K562 (cell line): Measurements from ENCODE around the gene DLX3. TPM values are rescaled to one million over a fixed set of nuclear protein-coding genes. Genes with fewer than 3 reads are reported as not detected.
A peak's percentile ranks its signal among the peaks of the same experiment; 100 is the strongest.

Experiments used
- CHD4 ChIP-seq: fragments of 200-600 bp; sonication (generic); IDR thresholded peaks from 3 replicates; pipeline ENCODE4 v1.6.1; 2012; ENCODE audit warnings: low read depth, mild to moderate bottlenecking, mixed read lengths, low read length, inconsistent platforms; ENCODE audit not compliant: insufficient read depth, insufficient replicate concordance, poor library complexity, severe bottlenecking
- DEAF1 ChIP-seq: fragments of 450-650 bp; formaldehyde crosslinking; IDR thresholded peaks from 2 replicates; pipeline ENCODE4 v1.4.0; 2020; ENCODE audit warnings: mild to moderate bottlenecking, moderate library complexity
- HCFC1 ChIP-seq: IDR thresholded peaks from 2 replicates; pipeline ENCODE4 v1.6.1; 2012; ENCODE audit warnings: low read depth, low read length, improper control_type of control experiment
- MYC ChIP-seq, 2 experiments: fragments of 250-450 bp in 1 of 2; sonication (Bioruptor Pico) in 1 of 2; IDR thresholded peaks; 2 replicates each; pipeline versions ENCODE4 v1.5.1 to v1.6.1; 2012 to 2021; ENCODE audit warnings: low read depth in 2 of 2, borderline replicate concordance in 1 of 2, improper control_type of control experiment in 1 of 2, low read length in 1 of 2, mild to moderate bottlenecking in 1 of 2, moderate library complexity in 1 of 2
- RCOR1 ChIP-seq, 2 experiments: IDR thresholded peaks; 2 replicates each; pipeline ENCODE4 v1.6.1; 2012; ENCODE audit warnings: low read depth in 2 of 2, low read length in 2 of 2, borderline replicate concordance in 1 of 2, improper control_type of control experiment in 1 of 2
- SMC3 ChIP-seq: conservative IDR thresholded peaks from 2 replicates; pipeline ENCODE4 v1.6.1; 2011; ENCODE audit warnings: low read depth, low read length, improper control_type of control experiment; ENCODE audit not compliant: insufficient read depth
- TAF1 ChIP-seq: IDR thresholded peaks from 2 replicates; pipeline ENCODE4 v1.6.1; 2011; ENCODE audit warnings: mild to moderate bottlenecking, low read length, moderate library complexity; ENCODE audit not compliant: insufficient read depth, control insufficient read depth, severe bottlenecking; ENCODE audit errors: extremely low read depth
- ZFP36 ChIP-seq: fragments of 150-350 bp; IDR thresholded peaks from 2 replicates; pipeline ENCODE4 v1.6.1; 2018; ENCODE audit warnings: low read length, low read depth; ENCODE audit not compliant: partially characterized antibody
- ZNF174 ChIP-seq: fragments of 250-450 bp; sonication (Bioruptor Pico); IDR thresholded peaks from 2 replicates; pipeline ENCODE4 v1.4.0; 2020; ENCODE audit warnings: mild to moderate bottlenecking
- ZNF224 ChIP-seq: sonication (generic); formaldehyde crosslinking; IDR thresholded peaks from 2 replicates; pipeline ENCODE4 v1.8.0; 2022; ENCODE audit warnings: mild to moderate bottlenecking, missing genetic modification reagents
- ZNF77 ChIP-seq: fragments of 250-450 bp; sonication (Bioruptor Pico); IDR thresholded peaks from 2 replicates; pipeline ENCODE4 v1.5.0; 2020
- polyA plus RNA-seq, 8 experiments: library from polyadenylated mRNA; depleted of rRNA in 4 of 8; stranded (reverse) in 5 of 8; unstranded in 3 of 8; fragments of >200 nt; fragmentation: Nextera tagmentation in 2 of 8; fragmentation: Illumina TruSeq in 1 of 8; extraction: Ambion mirVana in 2 of 8; extraction: Trizol in 1 of 8; gene quantifications; 2 replicates each; pipeline versions ENCODE4 v1.2.1 to v1.2.3, GENCODE V29; 2011 to 2014; ENCODE audit warnings: inconsistent platforms in 1 of 8, missing spikeins in 1 of 8
- total RNA-seq, 7 experiments: library from RNA; depleted of rRNA in 6 of 7; stranded (reverse); fragments of >200 nt in 6 of 7; fragmentation: Illumina TruSeq in 2 of 7; extraction: Trizol in 2 of 7; gene quantifications; 2 replicates each; pipeline versions ENCODE4 v1.2.1 to v1.2.3, GENCODE V29; 2011 to 2021; ENCODE audit warnings: low replicate concordance in 1 of 7
- TF ChIP-seq, protein P1 (sequence below): fragments of 450-650 bp; formaldehyde crosslinking; conservative IDR thresholded peaks from 2 replicates; pipeline ENCODE4 v1.4.0; 2022; ENCODE audit warnings: mild to moderate bottlenecking, missing genetic modification characterization

The DLX3 gene
- total and polyA plus RNA-seq, 9 of the 15 experiments (the other 6 are each of a cell fraction or from before 2014, with no cell fraction given) = not detected

DNA sequence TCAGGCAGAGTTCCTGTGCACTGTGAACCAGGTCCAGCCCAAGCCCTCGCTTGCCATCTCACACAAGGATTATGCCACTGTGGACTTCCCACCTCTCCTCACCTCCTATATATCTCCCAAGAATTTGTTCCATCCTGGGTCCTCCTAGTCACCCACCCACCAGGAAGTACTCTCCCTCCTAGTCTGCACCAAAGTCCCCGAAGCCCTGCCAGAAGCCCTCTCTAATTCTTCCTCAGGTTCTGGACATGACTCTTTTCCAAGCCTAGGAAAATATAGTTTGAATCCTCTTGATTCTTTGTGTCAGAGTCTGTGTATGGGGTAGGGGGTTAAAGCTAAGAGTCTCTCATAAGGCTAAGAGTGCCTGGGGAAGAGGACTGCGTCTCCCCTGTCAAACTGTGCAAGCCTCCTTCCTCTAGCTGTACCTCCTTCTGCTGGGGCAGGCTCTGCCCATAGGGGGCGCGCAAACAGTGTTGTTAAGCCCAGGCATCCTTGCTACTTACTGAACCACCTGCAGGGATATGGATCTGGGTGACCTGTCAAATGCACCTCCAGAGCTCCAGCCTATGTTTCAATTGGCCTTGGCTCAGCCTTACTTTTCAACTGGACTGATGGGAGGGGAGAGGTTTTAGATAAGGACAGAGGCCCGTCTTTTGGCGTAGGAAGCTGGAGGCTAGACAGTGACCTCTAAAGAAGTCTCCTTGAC is 42.7 kb downstream of the DLX3 start (continued):
- TF ChIP-seq TAF1 (no peak), MYC (IDR thresholded peaks at IDR 0.05; ENCODE audit: low read depth, low read length) (0 out of 2 replicates have a peak, but pooled peaks have one; percentile 30), MYC (CRISPR knock-in tag; IDR thresholded peaks at IDR 0.05; ENCODE audit: borderline replicate concordance, low read depth) (no peak), ZNF174 (CRISPR knock-in tag) (no peak), ZNF224 (CRISPR knock-in tag) (no peak), HCFC1 (no peak), RCOR1 (IDR thresholded peaks at IDR 0.05; ENCODE audit: borderline replicate concordance in 1 of 2, low read depth in 2 of 2, low read length in 2 of 2) (peak in 1 of 2 experiments; percentile 74; a peak in 2 of 4 replicates), CHD4 (no peak), ZFP36 (peak; percentile 37), DEAF1 (CRISPR knock-in tag) (0 out of 2 replicates have a peak, but pooled peaks have one; percentile 33), ZNF77 (CRISPR knock-in tag) (no peak), SMC3 (peak; percentile 42)
- TF ChIP-seq, protein P1, sequence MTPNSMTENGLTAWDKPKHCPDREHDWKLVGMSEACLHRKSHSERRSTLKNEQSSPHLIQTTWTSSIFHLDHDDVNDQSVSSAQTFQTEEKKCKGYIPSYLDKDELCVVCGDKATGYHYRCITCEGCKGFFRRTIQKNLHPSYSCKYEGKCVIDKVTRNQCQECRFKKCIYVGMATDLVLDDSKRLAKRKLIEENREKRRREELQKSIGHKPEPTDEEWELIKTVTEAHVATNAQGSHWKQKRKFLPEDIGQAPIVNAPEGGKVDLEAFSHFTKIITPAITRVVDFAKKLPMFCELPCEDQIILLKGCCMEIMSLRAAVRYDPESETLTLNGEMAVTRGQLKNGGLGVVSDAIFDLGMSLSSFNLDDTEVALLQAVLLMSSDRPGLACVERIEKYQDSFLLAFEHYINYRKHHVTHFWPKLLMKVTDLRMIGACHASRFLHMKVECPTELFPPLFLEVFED = no peak
